ENCODE results near the gene ASB13.

Gene ASB13, protein sequence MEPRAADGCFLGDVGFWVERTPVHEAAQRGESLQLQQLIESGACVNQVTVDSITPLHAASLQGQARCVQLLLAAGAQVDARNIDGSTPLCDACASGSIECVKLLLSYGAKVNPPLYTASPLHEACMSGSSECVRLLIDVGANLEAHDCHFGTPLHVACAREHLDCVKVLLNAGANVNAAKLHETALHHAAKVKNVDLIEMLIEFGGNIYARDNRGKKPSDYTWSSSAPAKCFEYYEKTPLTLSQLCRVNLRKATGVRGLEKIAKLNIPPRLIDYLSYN

DNA sequence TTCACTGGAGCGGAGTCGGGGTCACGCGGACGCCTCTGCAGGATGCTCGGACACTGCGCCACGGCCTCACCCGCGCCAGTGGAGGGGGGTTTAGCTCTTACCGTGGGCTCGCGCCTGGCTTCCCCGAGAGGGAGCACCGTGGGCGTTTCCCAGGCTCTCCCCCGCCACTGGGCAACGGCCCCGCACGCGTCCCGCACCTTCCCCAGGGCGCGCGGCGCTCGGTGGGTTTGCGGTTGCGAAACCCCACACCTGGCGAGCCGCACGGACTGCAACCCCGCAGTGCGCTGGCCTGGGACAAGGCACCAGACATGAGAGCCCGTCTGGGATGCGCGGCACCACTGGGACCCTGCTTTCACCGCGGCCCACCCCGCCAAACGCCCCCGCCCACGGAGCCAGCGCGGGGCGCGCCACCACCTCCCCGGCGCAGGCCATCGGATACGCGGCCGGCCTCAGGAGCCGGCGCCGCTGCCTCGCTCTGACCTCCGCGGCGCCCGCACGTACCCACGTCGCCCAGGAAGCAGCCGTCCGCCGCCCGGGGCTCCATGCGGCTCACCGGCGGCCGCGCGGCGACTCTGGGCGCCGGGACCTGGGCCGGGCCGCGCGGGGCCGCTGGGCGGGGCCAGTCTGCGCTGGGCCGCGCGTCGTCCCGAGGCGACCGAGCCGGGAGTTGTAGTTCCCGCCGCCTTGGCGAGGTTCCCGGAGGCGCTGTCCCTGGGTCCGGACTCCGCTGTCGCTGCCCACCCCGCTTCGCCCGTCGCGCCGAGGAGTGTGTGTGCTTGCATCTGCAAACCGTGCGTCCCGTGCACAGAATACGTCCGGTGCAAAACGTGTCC lies at the start of gene ASB13:
Gene ASB13 (minus strand): TSS at position 588 of the 833 bp plus-strand sequence. CDS start 44 bp downstream, at position 544.
- DNase-seq, result no peak

DNA sequence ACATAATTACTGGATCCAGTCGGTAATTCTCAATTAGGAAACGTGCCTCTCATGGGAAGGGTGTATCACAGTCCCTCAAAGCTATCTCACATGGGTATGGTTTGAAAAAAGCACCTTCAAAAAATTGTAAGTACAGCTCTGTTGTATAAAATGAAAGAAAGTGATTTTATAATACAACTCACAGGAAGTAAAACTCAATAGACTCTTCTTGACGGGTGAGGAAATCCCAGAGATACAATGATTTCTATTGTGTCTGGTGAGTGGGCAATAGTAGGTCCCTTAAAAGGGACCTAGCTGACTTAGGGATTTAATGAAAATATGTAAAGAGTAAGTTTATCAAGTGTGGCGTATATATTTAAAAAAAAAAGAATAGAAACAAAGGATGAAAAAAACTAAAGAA lies 45.2 kb upstream of the ASB13 start:
- no peak for DNase-seq

GRCh38 chr10:5710859-5711258 lies 44.5 kb upstream of the ASB13 start:
- no peak for DNase-seq

- DNase-seq, result no peak
Observed at GRCh38 chr10:5709865-5710264, 43.5 kb upstream of the ASB13 start.

GRCh38 chr10:5708356-5708755 lies 42.0 kb upstream of the ASB13 start:
- DNase-seq, result no peak

- no peak for DNase-seq
Observed at GRCh38 chr10:5698062-5698461, 31.7 kb upstream of the ASB13 start.

GRCh38 chr10:5697342-5697741 lies 30.9 kb upstream of the ASB13 start:
- DNase-seq, result no peak

DNA sequence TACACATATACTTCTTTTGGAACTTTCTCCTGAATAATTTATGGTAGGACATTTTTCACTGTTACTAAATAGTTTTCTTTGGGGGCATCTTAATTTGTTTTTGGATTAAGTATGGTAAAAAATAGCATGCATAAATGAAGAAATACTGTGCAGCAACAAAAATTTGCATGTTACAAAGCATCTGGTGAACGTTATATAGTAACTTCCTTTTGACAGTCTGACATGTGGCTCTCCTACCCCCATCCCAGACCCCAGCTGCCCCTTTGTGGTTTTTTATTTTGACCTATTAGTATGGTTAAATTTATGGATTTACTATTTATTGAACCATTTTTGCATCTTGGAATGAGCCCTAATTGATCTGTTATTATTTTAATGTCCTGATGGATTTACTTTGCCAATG lies 28.2 kb upstream of the ASB13 start:
- no peak for DNase-seq

GRCh38 chr10:5692461-5693358 lies 26.3 kb upstream of the ASB13 start:
- DNase-seq, result no peak

GRCh38 chr10:5691786-5692185 lies 25.4 kb upstream of the ASB13 start:
- DNase-seq, result no peak

GRCh38 chr10:5688587-5688986 lies 22.2 kb upstream of the ASB13 start:
- no peak for DNase-seq

DNA sequence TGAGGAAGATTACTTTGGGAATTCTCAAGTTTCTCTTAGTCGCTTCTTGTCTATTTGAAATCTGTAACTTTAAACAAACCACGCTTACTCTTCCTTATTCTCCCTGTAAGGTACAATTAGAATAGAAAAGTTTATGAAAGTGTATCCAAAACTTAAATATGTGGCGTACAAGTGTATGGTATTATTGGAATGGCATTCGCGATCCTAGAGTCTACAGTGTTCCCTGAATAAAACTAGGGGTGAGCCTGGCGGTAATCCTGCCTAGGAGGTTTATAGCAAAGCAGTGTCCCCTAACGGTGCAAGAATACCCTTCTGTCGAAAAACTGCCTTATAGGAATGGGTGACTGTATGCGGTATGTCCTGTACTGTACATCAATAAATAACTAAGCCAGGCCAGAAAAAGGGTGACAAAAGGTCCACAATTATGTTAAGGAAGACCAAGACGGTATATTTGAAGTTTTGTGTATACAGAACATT lies 19.4 kb upstream of the ASB13 start:
- DNase-seq, result no peak

DNA sequence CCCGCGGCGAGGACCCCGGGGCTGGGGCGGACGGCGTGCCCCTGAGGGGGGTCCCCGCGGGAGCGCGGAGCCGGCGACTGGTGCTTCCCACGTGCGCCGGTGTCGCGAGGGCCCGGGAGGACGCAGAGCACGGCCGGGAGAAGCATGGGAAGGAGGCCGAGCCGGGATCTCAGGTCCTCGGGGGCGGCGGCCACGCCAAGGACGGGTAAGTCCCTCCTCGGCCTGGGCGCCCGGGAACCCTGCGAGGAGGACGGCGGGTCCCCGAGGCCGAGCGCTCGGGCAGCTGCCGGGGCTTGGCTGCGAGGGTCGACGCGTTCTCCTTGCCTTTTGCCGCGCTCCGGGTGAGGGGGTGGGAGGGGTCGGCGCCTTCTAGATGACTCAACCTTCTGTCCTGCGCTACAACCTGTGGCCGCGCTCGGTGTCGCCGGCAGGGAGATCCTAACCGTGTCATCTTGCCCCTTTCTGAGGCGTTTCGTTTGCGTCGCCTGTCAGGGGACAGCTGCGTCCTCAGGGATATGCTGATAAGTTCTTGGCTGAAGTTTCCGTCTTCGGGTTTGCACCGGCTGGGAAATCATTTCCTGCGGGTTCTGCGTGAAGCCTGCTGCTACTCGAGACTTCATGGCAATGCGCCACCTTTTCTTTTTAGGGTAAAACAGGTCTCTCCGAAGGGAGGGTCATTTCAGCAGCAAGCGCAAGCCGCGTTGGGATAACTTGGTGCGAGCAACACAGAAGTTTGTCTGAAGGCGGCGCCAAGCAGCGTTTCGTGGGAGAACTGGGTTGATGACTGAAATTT lies 18.8 kb upstream of the ASB13 start:
- no peak for DNase-seq

GRCh38 chr10:5684318-5684970 lies 18.0 kb upstream of the ASB13 start, which contains the start of gene TASOR2:
TASOR2 (plus strand) TSS chr10:5684838; CDS start chr10:5720643, 35,805 bp downstream.
- peak; percentile 72 for DNase-seq

DNA sequence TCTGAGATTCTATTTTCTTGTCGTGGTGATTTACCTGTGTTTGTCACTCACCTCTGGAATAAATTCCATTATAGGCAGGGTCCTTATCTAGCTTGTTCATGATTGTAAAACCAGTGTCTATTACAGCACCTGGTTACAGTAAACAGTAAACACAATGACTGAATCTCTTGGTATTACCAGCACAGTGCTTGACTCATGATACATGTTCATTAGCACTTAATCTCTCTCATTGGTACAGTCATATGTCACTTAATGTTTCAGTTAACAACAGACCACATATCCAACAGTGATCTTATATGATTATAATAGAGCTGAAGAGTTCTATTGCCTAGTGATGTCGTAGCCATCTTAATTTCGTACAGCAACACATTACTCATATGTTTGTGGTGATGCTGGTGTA lies 16.7 kb upstream of the ASB13 start:
- no peak for DNase-seq

DNA sequence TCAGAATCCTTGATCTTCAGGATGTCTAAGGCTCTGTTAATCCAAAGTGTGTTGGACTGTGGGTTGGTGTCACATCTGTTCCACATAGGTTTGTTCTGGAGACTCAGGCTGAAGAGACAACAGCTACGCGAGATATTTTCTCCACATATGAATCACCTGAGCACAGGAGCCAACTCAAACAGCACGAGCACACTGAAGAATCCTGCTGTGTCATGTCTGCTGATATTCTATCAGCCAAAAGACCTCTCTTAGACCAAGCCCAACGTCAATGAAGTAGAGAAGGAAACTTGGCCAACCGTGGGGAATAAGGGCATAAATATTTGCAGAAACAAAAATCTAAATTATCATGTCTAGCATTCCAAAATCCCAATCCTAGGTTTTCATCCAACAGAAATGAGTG lies 15.5 kb upstream of the ASB13 start:
- no peak for DNase-seq

DNA sequence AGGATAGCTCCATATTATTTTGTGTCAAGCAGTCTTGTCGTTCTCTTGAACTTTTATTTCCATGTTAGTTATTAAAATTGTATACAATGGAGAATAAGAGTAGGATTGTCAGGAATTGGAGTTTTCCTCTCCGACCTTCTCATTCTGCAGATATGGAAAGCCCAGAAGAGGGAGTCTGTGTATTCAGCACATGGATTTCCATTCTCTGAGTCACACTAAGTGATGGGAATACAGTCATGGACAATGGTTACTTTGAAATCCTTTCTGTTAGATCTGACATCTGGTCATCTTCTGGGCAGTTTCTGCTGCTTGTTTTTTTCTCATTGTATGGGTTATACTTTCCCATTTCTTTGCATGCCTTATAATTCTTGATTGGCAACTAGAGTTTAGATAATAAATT lies 13.2 kb upstream of the ASB13 start:
- no peak for DNase-seq

GRCh38 chr10:5679037-5679435 lies 12.6 kb upstream of the ASB13 start:
- DNase-seq, result no peak

- no peak for DNase-seq
Observed at GRCh38 chr10:5678397-5679036, 12.1 kb upstream of the ASB13 start.

DNA sequence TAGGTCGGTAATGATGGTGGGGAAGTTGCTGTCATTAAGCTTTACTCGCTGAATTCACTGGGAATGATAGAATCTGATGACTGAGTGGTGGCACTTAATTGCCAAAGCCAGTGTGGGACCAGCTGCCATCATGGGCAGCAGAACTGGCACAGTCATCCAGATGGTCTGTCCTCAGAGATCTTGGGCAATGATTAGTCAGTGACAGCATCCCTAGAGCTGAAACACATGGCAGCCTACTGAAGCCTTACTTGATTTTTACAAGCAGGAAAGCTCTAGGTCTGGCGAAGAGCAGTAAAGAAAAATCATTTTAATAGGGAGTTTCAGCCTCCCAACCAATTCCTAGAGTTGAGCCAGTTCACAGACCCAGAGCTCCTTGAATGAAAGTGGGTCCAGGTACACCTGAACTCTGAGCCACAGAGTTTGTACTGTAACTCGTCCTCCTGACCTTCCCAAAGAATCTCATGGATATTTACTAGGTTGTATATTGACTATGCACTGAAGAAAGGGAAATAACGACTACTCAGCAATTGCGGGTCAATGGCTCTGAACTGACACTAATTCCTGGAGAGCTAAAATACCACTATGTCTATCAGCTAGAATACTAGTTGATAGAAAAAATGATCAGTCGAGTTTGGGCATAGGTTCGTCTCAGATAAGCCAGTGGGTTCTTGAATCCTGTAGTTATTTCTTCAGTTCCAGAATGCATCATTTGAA lies 4.4 kb upstream of the ASB13 start:
- DNase-seq, result no peak

GRCh38 chr10:5669604-5670003 lies 3.2 kb upstream of the ASB13 start:
- DNase-seq, result no peak
